A549 (cell line): Measurements from ENCODE around the gene EIF5AL1. TPM values are rescaled to one million over a fixed set of nuclear protein-coding genes. Genes with fewer than 3 reads are reported as not detected.

Source experiments
- ATAC-seq, 2 experiments: fragments of 200-7000 bp in 1 of 2; fragments of >200 bp in 1 of 2; cut with Nextera tagmentation in 1 of 2; cut with Tn5 transposase in 1 of 2; 3 replicates each; pipeline versions ENCODE4 v1.8.0 to v1.9.1; 2018 to 2020; ENCODE audit warnings: mild to moderate bottlenecking in 1 of 2, moderate library complexity in 1 of 2
- CTCF ChIA-PET: fragments of 300-600 bp; sonication (Branson Sonifier 250); formaldehyde crosslinking; extraction: SDS; loops from one replicate; lab custom pipeline; 2021; ENCODE audit warnings: antibody characterized with exemption, inconsistent platforms; lab: Yijun Ruan, JAX
- POLR2A ChIA-PET: fragments of 350-600 bp; formaldehyde crosslinking; extraction: SDS; loops from one replicate; lab custom pipeline; 2021; ENCODE audit warnings: antibody characterized with exemption, inconsistent platforms; lab: Yijun Ruan, JAX
- DNase-seq, 2 experiments: peaks; one replicate each; pipeline versions ENCODE4 v3.0.0 to v3.0.0-alpha.2; 2011 to 2016; ENCODE audit warnings: low read depth in 1 of 2, low spot score in 1 of 2
- FAIRE-seq: peaks from 2 replicates; lab custom pipeline; 2011; peaks lifted over from hg19 to GRCh38; lab: Jason Lieb, UNC
- H3K27ac ChIP-seq, 2 experiments: fragments of >200 bp; sonication (Bioruptor Twin); formaldehyde crosslinking; 3 replicates each; pipeline ENCODE4 v1.5.1; 2016 to 2017
- H3K4me1 ChIP-seq: fragments of >200 bp; sonication (Bioruptor Twin); formaldehyde crosslinking; 3 replicates; pipeline ENCODE4 v1.6.1; 2016
- H3K4me2 ChIP-seq: fragments of >200 bp; sonication (Bioruptor Twin); formaldehyde crosslinking; 3 replicates; pipeline ENCODE4 v1.6.1; 2016
- H3K4me3 ChIP-seq: fragments of >200 bp; sonication (Bioruptor Twin); formaldehyde crosslinking; 3 replicates; pipeline ENCODE4 v1.5.1; 2016
- H3K9me3 ChIP-seq: fragments of >200 bp; sonication (Bioruptor Twin); formaldehyde crosslinking; 3 replicates; pipeline ENCODE4 v1.6.1; 2016
- ATOH8 ChIP-seq: fragments of 250-450 bp; sonication (Bioruptor Pico); IDR thresholded peaks from 2 replicates; pipeline ENCODE4 v1.5.0; 2020; ENCODE audit warnings: low read depth, mild to moderate bottlenecking, moderate library complexity
- BCL3 ChIP-seq: fragments of >200 bp; sonication (Bioruptor Twin); formaldehyde crosslinking; IDR thresholded peaks from 3 replicates; pipeline ENCODE4 v1.6.1; 2016
- BHLHE40 ChIP-seq: IDR thresholded peaks from 2 replicates; pipeline ENCODE4 v1.6.1; 2012; ENCODE audit warnings: low read depth, low read length, inconsistent platforms
- CBX2 ChIP-seq: fragments of 200-600 bp; sonication (generic); IDR thresholded peaks from 2 replicates; pipeline ENCODE4 v1.6.1; 2016; ENCODE audit warnings: low read depth, mild to moderate bottlenecking, borderline replicate concordance
- CBX8 ChIP-seq: fragments of 200-600 bp; sonication (generic); IDR thresholded peaks from 2 replicates; pipeline ENCODE4 v1.6.1; 2016
- CEBPB ChIP-seq, 2 experiments: fragments of >200 bp in 1 of 2; sonication (Bioruptor Twin) in 1 of 2; formaldehyde crosslinking in 1 of 2; IDR thresholded peaks; 2 replicates each; pipeline ENCODE4 v1.6.1; 2012 to 2016
- CTCF ChIP-seq: fragments of >200 bp; sonication (Bioruptor Twin); formaldehyde crosslinking; IDR thresholded peaks from 3 replicates; pipeline ENCODE4 v1.5.1; 2016
- E2F6 ChIP-seq: IDR thresholded peaks from 2 replicates; pipeline ENCODE4 v1.6.1; 2012; ENCODE audit warnings: low read depth, borderline replicate concordance
- ESRRA ChIP-seq: fragments of 150-350 bp; IDR thresholded peaks from 2 replicates; pipeline ENCODE4 v1.6.1; 2014; ENCODE audit warnings: mild to moderate bottlenecking, low read length, borderline replicate concordance
- HDAC2 ChIP-seq: fragments of 200-600 bp; sonication (generic); IDR thresholded peaks from 2 replicates; pipeline ENCODE4 v1.6.1; 2016
- HEYL ChIP-seq: fragments of 250-450 bp; sonication (Bioruptor Pico); IDR thresholded peaks from 2 replicates; pipeline ENCODE4 v1.8.0; 2021; ENCODE audit warnings: mild to moderate bottlenecking, moderate library complexity
- HOXB5 ChIP-seq: fragments of 250-450 bp; sonication (Bioruptor Pico); IDR thresholded peaks from 2 replicates; pipeline ENCODE4 v1.5.0; 2020; ENCODE audit warnings: mild to moderate bottlenecking, moderate library complexity
- JUN ChIP-seq, 2 experiments: fragments of >200 bp; sonication (Bioruptor Twin); formaldehyde crosslinking; IDR thresholded peaks; 2 replicates in 1 of 2; 3 replicates in 1 of 2; pipeline ENCODE4 v1.6.1; 2016 to 2017
- KDM1A ChIP-seq: fragments of 200-600 bp; sonication (generic); IDR thresholded peaks from 2 replicates; pipeline ENCODE4 v1.6.1; 2016; ENCODE audit warnings: low read depth, mild to moderate bottlenecking
- MAZ ChIP-seq: fragments of 150-350 bp; IDR thresholded peaks from 2 replicates; pipeline ENCODE4 v1.6.1; 2014; ENCODE audit warnings: antibody characterized with exemption, low read depth, low read length, borderline replicate concordance
- RCOR1 ChIP-seq: fragments of 150-350 bp; IDR thresholded peaks from 2 replicates; pipeline ENCODE4 v1.6.1; 2014; ENCODE audit warnings: antibody characterized with exemption, low read length, low read depth
- RFX5 ChIP-seq: fragments of 450-650 bp; IDR thresholded peaks from 2 replicates; pipeline ENCODE4 v1.7.1; 2014; ENCODE audit warnings: antibody characterized with exemption, mild to moderate bottlenecking, moderate library complexity
- TP53 ChIP-seq: fragments of 250-450 bp; sonication (Bioruptor Pico); IDR thresholded peaks from 2 replicates; pipeline ENCODE4 v1.5.0; 2021; ENCODE audit warnings: mild to moderate bottlenecking, moderate library complexity
- WGBS: methylation state at CpG from one replicate; pipeline ENCODE4 v1.1.6; 2017; ENCODE audit errors: missing lambda C conversion rate; 5-methylcytosine and 5-hydroxymethylcytosine counted together
- polyA plus RNA-seq, 4 experiments: library from polyadenylated mRNA; depleted of rRNA in 3 of 4; stranded (reverse); fragments of >200 nt; fragmentation: RNase III in 1 of 4; extraction: RNeasy Plus Mini Kit Qiagen cat#74134 plus additional on column Dnase treatment in 1 of 4; gene quantifications; 2 replicates in 3 of 4; 3 replicates in 1 of 4; pipeline ENCODE4 v1.2.3, GENCODE V29; 2011 to 2017

EIF5AL1 gene
- polyA plus RNA-seq, 2 of the 4 experiments (the other 2 are of a cell fraction), result 1.7 to 5.7 TPM

- DNase-seq (no peak), ATAC-seq (no peak), FAIRE-seq (no peak)
- 61% methylated on average over 4 of the region's 4 CpGs for whole genome bisulfite sequencing
- no peak overlapping the region for H3K27ac ChIP-seq
- ChIA-PET CTCF (interaction anchor here (4.7 to 19.9 kb wide), 2 partner anchors 13 to 108 kb away, joined by 32 to 145 read pairs; no protein-coding TSS in a partner anchor), POLR2A (no interaction called here)
- 0 out of 3 replicates have a peak, but pooled peaks cover 2% of the 10 kb centered on the region for H3K9me3 ChIP-seq
- H3K4me2 ChIP-seq, result no peak overlapping the region
- peaks cover 1% of the 10 kb centered on the region for H3K4me1 ChIP-seq
- no peak overlapping the region for H3K4me3 ChIP-seq
- TF ChIP-seq HDAC2 (no peak), CBX8 (no peak)
Observed at GRCh38 chr10:79482741-79483140, 29.6 kb upstream of the EIF5AL1 start.

- FAIRE-seq (no peak), DNase-seq (no peak), ATAC-seq (no peak)
- no peak for TF ChIP-seq RFX5
- TF ChIP-seq E2F6, result no peak
- no peak for TF ChIP-seq HEYL
- no peak for TF ChIP-seq ESRRA
- TF ChIP-seq BCL3, result no peak
- Histone ChIP-seq H3K27ac (no peak overlapping the region), H3K4me3 (no peak overlapping the region), H3K4me2 (no peak overlapping the region), H3K4me1 (peaks cover 7% of the 10 kb centered on the region), H3K9me3 (0 out of 3 replicates have a peak, but pooled peaks cover 2% of the 10 kb centered on the region)
- POLR2A ChIA-PET, result no interaction called here
- CTCF ChIA-PET, result interaction anchor here (4.7 to 19.9 kb wide), 2 partner anchors 14 to 109 kb away, joined by 32 to 145 read pairs; no protein-coding TSS in a partner anchor
- 59% methylated on average over 3 of the region's 3 CpGs for WGBS
Observed at GRCh38 chr10:79483299-79483698, 29.0 kb upstream of the EIF5AL1 start.

GRCh38 chr10:79483948-79484347 is 28.4 kb upstream of the EIF5AL1 start:
- POLR2A ChIA-PET, result no interaction called here
- CTCF ChIA-PET, result interaction anchor here (1.2 to 19.9 kb wide), 2 partner anchors 104 to 110 kb away, joined by 3 to 145 read pairs; no protein-coding TSS in a partner anchor

GRCh38 chr10:79484476-79484875 is 27.9 kb upstream of the EIF5AL1 start:
- DNase-seq (no peak), FAIRE-seq (no peak), ATAC-seq (no peak)
- no peak overlapping the region for H3K4me3 ChIP-seq
- H3K27ac ChIP-seq, result no peak overlapping the region
- ChIA-PET POLR2A (no interaction called here), CTCF (interaction anchor here (1.0 to 19.9 kb wide), 4 partner anchors 9 to 110 kb away, joined by 3 to 145 read pairs (median 4); no protein-coding TSS in a partner anchor)
- no peak overlapping the region for H3K4me2 ChIP-seq
- WGBS, result 65% methylated on average over 6 of the region's 6 CpGs
- H3K4me1 ChIP-seq, result peaks cover 12% of the 10 kb centered on the region
- TF ChIP-seq CBX2 (no peak), JUN (IDR thresholded peaks at IDR 0.05) (no peak), KDM1A (no peak), CTCF (no peak), BHLHE40 (no peak), HOXB5 (no peak)
- TF ChIP-seq, all 56 proteins: peak for 0
- H3K9me3 ChIP-seq, result 0 out of 3 replicates have a peak, but pooled peaks cover 2% of the 10 kb centered on the region

More at GRCh38 chr10:79483948-79484347, 28.4 kb upstream of the EIF5AL1 start:
- Histone ChIP-seq H3K4me3 (no peak overlapping the region), H3K27ac (no peak overlapping the region), H3K9me3 (0 out of 3 replicates have a peak, but pooled peaks cover 2% of the 10 kb centered on the region), H3K4me1 (peaks cover 12% of the 10 kb centered on the region), H3K4me2 (no peak overlapping the region)
- TF ChIP-seq MAZ, result no peak
- no peak for TF ChIP-seq BHLHE40
- TF ChIP-seq RCOR1, result no peak
- TF ChIP-seq KDM1A, result no peak
- no peak for TF ChIP-seq ATOH8 (CRISPR knock-in tag)
- no peak for TF ChIP-seq TP53 (CRISPR knock-in tag)
- TF ChIP-seq HEYL, result no peak
- TF ChIP-seq CEBPB (IDR thresholded peaks at IDR 0.05), result no peak
- TF ChIP-seq RFX5, result no peak
- WGBS, result 69% methylated on average over 2 of the region's 2 CpGs
- DNase-seq, result no peak
- FAIRE-seq, result no peak
- ATAC-seq, result no peak
